Loucy (cell line): ENCODE results near the gene FAIM2.

Experiments used
- EZH2phosphoT487 ChIP-seq: fragments of 200-600 bp; IDR thresholded peaks from 2 replicates; pipeline ENCODE4 v1.6.1; 2018; ENCODE audit warnings: antibody characterized with exemption, mild to moderate bottlenecking, moderate library complexity, borderline replicate concordance
- TF ChIP-seq, protein P1 (sequence below): fragments of 200-600 bp; sonication (generic); conservative IDR thresholded peaks from 2 replicates; pipeline ENCODE4 v1.5.1; 2014; ENCODE audit warnings: mild to moderate bottlenecking, antibody characterized with exemption, low read length

DNA sequence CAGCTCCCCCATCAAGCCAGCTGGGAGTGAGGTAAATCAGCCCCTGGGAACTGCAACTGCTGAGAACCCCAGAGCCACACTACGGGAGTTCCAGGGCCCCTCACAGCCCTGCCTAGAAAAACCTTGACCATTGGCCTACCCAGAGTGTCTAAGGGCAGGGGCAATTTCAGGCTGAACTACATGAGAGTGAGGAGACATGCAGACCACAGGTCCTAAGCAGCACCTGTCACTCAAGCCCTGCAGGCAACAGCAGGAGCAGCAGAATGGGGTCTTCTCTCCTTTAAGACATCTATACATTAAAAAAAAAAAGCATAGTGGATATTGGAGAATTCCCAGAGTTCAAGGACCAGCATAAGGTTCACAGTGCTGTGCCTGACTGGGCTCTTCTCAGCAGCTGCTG, 80.3 kb downstream of the FAIM2 start:
- TF ChIP-seq, protein P1, sequence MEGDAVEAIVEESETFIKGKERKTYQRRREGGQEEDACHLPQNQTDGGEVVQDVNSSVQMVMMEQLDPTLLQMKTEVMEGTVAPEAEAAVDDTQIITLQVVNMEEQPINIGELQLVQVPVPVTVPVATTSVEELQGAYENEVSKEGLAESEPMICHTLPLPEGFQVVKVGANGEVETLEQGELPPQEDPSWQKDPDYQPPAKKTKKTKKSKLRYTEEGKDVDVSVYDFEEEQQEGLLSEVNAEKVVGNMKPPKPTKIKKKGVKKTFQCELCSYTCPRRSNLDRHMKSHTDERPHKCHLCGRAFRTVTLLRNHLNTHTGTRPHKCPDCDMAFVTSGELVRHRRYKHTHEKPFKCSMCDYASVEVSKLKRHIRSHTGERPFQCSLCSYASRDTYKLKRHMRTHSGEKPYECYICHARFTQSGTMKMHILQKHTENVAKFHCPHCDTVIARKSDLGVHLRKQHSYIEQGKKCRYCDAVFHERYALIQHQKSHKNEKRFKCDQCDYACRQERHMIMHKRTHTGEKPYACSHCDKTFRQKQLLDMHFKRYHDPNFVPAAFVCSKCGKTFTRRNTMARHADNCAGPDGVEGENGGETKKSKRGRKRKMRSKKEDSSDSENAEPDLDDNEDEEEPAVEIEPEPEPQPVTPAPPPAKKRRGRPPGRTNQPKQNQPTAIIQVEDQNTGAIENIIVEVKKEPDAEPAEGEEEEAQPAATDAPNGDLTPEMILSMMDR, result no peak
- TF ChIP-seq EZH2phosphoT487, result no peak
